ENCODE measurements around the gene RIMKLA.

RIMKLA gene

GRCh38 chr1:42372796-42373195 is 7.8 kb upstream of the RIMKLA start:
- TF ChIP-seq, protein P1, sequence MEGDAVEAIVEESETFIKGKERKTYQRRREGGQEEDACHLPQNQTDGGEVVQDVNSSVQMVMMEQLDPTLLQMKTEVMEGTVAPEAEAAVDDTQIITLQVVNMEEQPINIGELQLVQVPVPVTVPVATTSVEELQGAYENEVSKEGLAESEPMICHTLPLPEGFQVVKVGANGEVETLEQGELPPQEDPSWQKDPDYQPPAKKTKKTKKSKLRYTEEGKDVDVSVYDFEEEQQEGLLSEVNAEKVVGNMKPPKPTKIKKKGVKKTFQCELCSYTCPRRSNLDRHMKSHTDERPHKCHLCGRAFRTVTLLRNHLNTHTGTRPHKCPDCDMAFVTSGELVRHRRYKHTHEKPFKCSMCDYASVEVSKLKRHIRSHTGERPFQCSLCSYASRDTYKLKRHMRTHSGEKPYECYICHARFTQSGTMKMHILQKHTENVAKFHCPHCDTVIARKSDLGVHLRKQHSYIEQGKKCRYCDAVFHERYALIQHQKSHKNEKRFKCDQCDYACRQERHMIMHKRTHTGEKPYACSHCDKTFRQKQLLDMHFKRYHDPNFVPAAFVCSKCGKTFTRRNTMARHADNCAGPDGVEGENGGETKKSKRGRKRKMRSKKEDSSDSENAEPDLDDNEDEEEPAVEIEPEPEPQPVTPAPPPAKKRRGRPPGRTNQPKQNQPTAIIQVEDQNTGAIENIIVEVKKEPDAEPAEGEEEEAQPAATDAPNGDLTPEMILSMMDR (IDR thresholded peaks at IDR 0.05; ENCODE audit: low read depth, low read length): no peak
- no peak for DNase-seq (ENCODE audit: extremely low read depth, low read depth)

DNA sequence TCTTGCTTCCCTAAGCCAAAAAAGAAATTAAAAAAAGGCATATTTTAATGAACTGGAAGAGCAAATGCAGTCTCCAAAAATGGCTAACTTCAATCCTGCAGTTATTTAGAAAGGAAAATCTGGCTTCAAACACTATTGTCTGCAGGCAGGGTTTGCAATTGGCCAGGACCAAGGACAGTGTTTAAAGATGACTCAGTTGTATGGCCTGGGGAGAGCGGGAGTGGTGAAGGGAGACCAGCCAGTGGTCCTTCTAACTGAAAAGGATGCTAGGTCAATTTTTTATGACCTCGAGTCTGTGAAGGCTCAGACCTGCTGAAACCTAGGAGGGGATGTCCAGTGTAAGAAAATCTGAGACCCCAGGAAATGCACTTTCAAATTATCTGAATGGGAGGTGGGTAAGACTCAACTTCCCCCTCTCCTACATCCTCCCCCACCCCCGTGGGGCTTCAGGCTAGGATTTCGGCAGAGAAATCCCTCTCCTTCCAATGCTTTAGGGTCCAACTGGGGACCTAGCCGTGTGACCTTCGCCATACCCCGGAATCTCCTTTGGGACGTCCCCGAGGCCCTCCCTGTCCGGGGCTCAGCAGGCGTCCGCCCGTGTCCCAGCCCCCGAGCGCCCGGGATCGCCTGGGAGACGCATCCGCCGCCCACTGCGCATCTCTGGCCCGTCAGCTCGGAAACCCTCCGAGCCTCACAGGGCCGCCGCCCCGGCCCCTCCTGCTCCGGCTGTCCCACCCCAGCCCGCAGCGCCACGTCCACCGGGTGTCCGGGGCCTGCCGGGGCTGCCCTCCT is 602 bp upstream of the RIMKLA start:
- DNase-seq (ENCODE audit: extremely low read depth, low read depth): no peak
- TF ChIP-seq, protein P1 (IDR thresholded peaks at IDR 0.05; ENCODE audit: low read depth, low read length): no peak

DNA sequence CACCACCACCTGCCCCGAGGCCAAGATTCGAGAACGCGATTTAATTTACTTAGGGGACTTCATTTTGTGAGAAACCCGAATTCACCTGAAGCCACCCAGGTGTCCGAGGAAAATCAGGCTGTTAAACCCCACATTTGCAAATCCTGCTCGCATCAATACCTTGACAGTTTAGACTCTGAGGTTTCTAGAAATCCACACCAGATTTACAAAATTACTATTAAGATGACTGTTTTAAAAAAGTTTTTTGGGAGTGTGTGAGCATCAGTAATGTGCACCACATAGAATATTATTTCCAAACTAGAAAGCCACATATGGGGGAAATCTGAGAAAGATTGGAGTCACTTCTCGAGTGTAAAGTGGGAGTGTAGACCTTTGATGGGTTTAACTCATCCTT is 685 bp downstream of the RIMKLA start:
- DNase-seq (ENCODE audit: extremely low read depth, low read depth): no peak
- TF ChIP-seq, protein P1 (IDR thresholded peaks at IDR 0.05; ENCODE audit: low read depth, low read length): no peak

DNA sequence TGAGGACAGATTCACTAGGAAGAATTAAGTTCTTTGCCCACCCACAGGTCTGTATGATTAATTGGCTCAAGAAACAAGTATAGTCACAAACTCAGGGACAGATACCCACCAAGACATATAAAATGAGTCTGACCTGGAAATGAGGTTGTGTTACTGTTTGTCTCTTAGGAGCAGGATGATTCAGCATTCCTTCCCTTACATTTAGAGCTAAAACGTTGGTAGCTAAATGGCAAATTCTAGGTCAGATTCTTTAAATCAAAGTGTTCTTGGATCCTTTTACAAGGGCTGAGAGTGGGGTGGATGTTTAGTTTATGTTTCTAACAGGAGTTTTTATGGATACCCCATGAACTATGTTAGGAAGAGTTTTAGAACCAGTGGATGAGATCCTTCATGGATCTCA is 4.7 kb downstream of the RIMKLA start:
- no peak for DNase-seq (ENCODE audit: extremely low read depth, low read depth)

DNA sequence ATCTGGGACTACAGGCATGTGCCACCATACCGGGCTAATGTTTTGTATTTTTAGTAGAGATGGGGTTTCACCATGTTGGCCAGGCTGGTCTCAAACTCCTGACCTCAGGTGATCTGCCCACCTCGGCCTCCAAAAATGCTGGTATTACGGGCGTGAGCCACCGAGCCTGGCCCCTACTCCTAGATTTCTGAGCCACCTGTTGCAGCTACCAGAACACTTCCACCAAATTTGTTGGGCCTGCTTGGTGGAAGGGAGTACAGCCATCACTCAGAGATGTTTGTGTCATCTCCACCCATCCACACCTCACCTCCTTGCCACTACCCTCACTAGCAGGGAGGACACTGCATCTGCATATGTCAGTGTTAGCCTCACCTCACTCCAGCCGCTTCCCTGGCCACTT is 5.5 kb downstream of the RIMKLA start:
- TF ChIP-seq, protein P1 (IDR thresholded peaks at IDR 0.05; ENCODE audit: low read depth, low read length): no peak
- DNase-seq (ENCODE audit: extremely low read depth, low read depth): no peak

More for the DNA sequence above, 4.7 kb downstream of the RIMKLA start:
- TF ChIP-seq, protein P1 (IDR thresholded peaks at IDR 0.05; ENCODE audit: low read depth, low read length): no peak

DNA sequence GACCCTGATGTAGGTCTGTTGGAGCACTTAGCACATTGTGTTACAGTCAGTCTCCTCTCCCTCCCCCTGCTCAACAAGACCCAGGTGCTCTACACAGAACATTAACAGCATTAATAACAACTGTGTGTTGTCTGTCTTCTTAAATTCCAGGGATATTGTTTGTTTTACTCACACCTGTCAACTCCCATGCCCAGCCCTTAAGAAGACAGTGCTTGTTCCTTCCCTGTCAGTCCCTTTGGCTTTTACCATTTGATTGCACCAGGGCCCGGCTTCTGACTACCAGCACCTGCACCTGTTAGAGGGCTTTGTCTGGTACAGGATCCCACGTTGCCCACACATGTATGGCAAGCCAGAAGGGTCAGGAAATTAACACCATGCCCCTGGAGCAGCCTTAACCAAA is 11.7 kb downstream of the RIMKLA start:
- TF ChIP-seq, protein P1 (IDR thresholded peaks at IDR 0.05; ENCODE audit: low read depth, low read length): no peak
- DNase-seq (ENCODE audit: extremely low read depth, low read depth): no peak

DNA sequence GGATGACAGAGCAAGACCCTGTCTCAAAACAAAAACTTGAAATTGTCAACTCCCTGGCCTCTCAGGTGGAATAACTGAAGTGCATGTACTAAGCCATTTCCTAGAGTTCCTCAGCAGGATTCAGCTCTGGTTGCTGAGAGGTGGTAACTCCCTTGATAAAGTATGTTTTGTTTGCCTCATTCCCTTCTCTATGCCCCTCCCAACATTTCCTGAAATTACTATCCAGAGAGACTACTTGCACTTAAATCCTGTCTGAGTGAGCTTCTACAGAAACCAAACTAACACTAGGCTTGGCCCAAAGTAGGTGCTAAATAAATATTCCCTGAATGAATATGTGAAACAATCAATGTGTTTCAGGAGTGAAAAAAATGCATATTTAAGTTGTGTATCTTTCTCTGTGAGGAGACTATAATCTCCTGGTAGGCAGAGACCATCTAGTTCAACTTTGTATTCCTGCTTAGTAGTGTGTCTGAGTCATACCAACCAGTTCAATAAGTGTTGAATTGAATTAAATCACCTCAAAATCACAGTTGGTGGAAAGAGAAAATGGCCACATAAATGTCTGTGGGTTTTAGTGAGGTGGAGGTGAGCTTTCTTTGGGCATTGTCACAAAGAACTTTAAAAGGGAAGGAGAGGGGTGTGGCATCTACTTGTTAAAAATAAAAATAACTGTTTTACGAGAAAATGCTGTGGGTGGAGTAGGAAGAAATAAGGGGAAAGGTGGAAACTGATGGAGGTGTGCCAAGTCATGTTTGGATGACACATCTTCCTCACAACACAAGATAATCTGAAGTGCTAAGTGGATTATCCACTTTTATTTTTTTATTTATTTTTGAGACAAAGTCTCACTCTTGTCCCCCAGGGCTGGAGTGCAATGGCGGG is 12.6 kb downstream of the RIMKLA start:
- TF ChIP-seq, protein P1 (IDR thresholded peaks at IDR 0.05; ENCODE audit: low read depth, low read length): no peak
- DNase-seq (ENCODE audit: extremely low read depth, low read depth): no peak
